IPS-18a (cell line): Measurements from ENCODE around the gene CDK6.

ENCODE experiments used
- H3K27ac ChIP-seq: one replicate; pipeline ENCODE4 v1.5.1; 2013; ENCODE audit warnings: low read length
- H3K27me3 ChIP-seq: one replicate; pipeline ENCODE4 v1.6.1; 2013; ENCODE audit warnings: mild to moderate bottlenecking, low read length; ENCODE audit not compliant: control insufficient read depth, insufficient read depth
- H3K36me3 ChIP-seq: one replicate; pipeline ENCODE4 v1.6.1; 2013; ENCODE audit warnings: low read depth, low read length; ENCODE audit not compliant: control insufficient read depth
- H3K4me1 ChIP-seq: one replicate; pipeline ENCODE4 v1.6.1; 2013; ENCODE audit warnings: low read depth, low read length; ENCODE audit not compliant: control insufficient read depth
- H3K4me3 ChIP-seq: one replicate; pipeline ENCODE4 v1.5.1; 2013; ENCODE audit warnings: low read length
- H3K9ac ChIP-seq: one replicate; pipeline ENCODE4 v1.6.1; 2013; ENCODE audit warnings: mild to moderate bottlenecking, low read length, moderate library complexity
- H3K9me3 ChIP-seq: one replicate; pipeline ENCODE4 v1.6.1; 2013; ENCODE audit warnings: low read depth, low read length; ENCODE audit not compliant: control insufficient read depth

The CDK6 gene

GRCh38 chr7:92740134-92740533 lies 96.2 kb downstream of the CDK6 start:
- no peak overlapping the region for H3K4me3 ChIP-seq

GRCh38 chr7:92739091-92739490 lies 97.3 kb downstream of the CDK6 start:
- no peak overlapping the region for H3K4me3 ChIP-seq
- no peaks in the 10 kb centered on the region for H3K27me3 ChIP-seq
- peaks cover 5% of the 10 kb centered on the region for H3K4me1 ChIP-seq
- H3K9me3 ChIP-seq, result no peaks in the 10 kb centered on the region
- H3K9ac ChIP-seq, result no peak overlapping the region
- H3K36me3 ChIP-seq, result no peaks in the 10 kb centered on the region
- no peak overlapping the region for H3K27ac ChIP-seq

More at GRCh38 chr7:92740134-92740533, 96.2 kb downstream of the CDK6 start:
- H3K9me3 ChIP-seq, result no peaks in the 10 kb centered on the region
- no peaks in the 10 kb centered on the region for H3K27me3 ChIP-seq
- H3K9ac ChIP-seq, result no peak overlapping the region
- no peaks in the 10 kb centered on the region for H3K36me3 ChIP-seq
- no peak overlapping the region for H3K27ac ChIP-seq
- peaks cover 5% of the 10 kb centered on the region for H3K4me1 ChIP-seq

- Histone ChIP-seq H3K27me3 (no peaks in the 10 kb centered on the region), H3K4me3 (no peak overlapping the region), H3K9ac (no peak overlapping the region), H3K9me3 (no peaks in the 10 kb centered on the region), H3K4me1 (peaks cover 5% of the 10 kb centered on the region), H3K36me3 (no peaks in the 10 kb centered on the region), H3K27ac (no peak overlapping the region)
Measured at GRCh38 chr7:92737706-92738105, 98.7 kb downstream of the CDK6 start.

GRCh38 chr7:92736870-92737269 lies 99.5 kb downstream of the CDK6 start:
- peaks cover 5% of the 10 kb centered on the region for H3K4me1 ChIP-seq
- no peaks in the 10 kb centered on the region for H3K9me3 ChIP-seq
- H3K27me3 ChIP-seq, result no peaks in the 10 kb centered on the region
- H3K27ac ChIP-seq, result no peak overlapping the region
- no peak overlapping the region for H3K9ac ChIP-seq
- H3K4me3 ChIP-seq, result no peak overlapping the region
- no peaks in the 10 kb centered on the region for H3K36me3 ChIP-seq

- Histone ChIP-seq H3K36me3 (no peaks in the 10 kb centered on the region), H3K9me3 (no peaks in the 10 kb centered on the region), H3K4me1 (peaks cover under 1% of the 10 kb centered on the region), H3K27me3 (no peaks in the 10 kb centered on the region), H3K4me3 (no peak overlapping the region), H3K9ac (no peak overlapping the region), H3K27ac (no peak overlapping the region)
Measured at GRCh38 chr7:92735707-92736106, 100.7 kb downstream of the CDK6 start.

- no peak overlapping the region for H3K27ac ChIP-seq
- H3K4me1 ChIP-seq, result no peaks in the 10 kb centered on the region
- H3K9me3 ChIP-seq, result no peaks in the 10 kb centered on the region
- no peaks in the 10 kb centered on the region for H3K36me3 ChIP-seq
- no peaks in the 10 kb centered on the region for H3K27me3 ChIP-seq
- no peak overlapping the region for H3K4me3 ChIP-seq
- no peak overlapping the region for H3K9ac ChIP-seq
Measured at GRCh38 chr7:92732316-92733036, 103.9 kb downstream of the CDK6 start.

GRCh38 chr7:92731335-92732063 lies 104.9 kb downstream of the CDK6 start:
- Histone ChIP-seq H3K27me3 (no peaks in the 10 kb centered on the region), H3K9ac (no peak overlapping the region), H3K27ac (no peak overlapping the region), H3K4me1 (no peaks in the 10 kb centered on the region), H3K36me3 (no peaks in the 10 kb centered on the region), H3K4me3 (no peak overlapping the region), H3K9me3 (no peaks in the 10 kb centered on the region)

GRCh38 chr7:92730808-92731207 lies 105.6 kb downstream of the CDK6 start:
- no peak overlapping the region for H3K27ac ChIP-seq
- no peaks in the 10 kb centered on the region for H3K36me3 ChIP-seq
- no peaks in the 10 kb centered on the region for H3K9me3 ChIP-seq

GRCh38 chr7:92729751-92730150 lies 106.6 kb downstream of the CDK6 start:
- Histone ChIP-seq H3K4me1 (no peaks in the 10 kb centered on the region), H3K9me3 (no peaks in the 10 kb centered on the region), H3K27ac (no peak overlapping the region), H3K9ac (no peak overlapping the region), H3K36me3 (no peaks in the 10 kb centered on the region), H3K4me3 (no peak overlapping the region), H3K27me3 (no peaks in the 10 kb centered on the region)

More at GRCh38 chr7:92730808-92731207, 105.6 kb downstream of the CDK6 start:
- Histone ChIP-seq H3K27me3 (no peaks in the 10 kb centered on the region), H3K9ac (no peak overlapping the region), H3K4me1 (no peaks in the 10 kb centered on the region), H3K4me3 (no peak overlapping the region)

GRCh38 chr7:92729172-92729571 lies 107.2 kb downstream of the CDK6 start:
- H3K4me3 ChIP-seq, result no peak overlapping the region
- H3K9ac ChIP-seq, result no peak overlapping the region
- H3K27ac ChIP-seq, result no peak overlapping the region
- peaks cover 3% of the 10 kb centered on the region for H3K4me1 ChIP-seq
- no peaks in the 10 kb centered on the region for H3K9me3 ChIP-seq
- no peaks in the 10 kb centered on the region for H3K36me3 ChIP-seq
- H3K27me3 ChIP-seq, result no peaks in the 10 kb centered on the region

- Histone ChIP-seq H3K27me3 (peaks cover 6% of the 10 kb centered on the region), H3K27ac (no peak overlapping the region), H3K4me1 (peaks cover 15% of the 10 kb centered on the region), H3K9me3 (no peaks in the 10 kb centered on the region), H3K4me3 (no peak overlapping the region), H3K36me3 (no peaks in the 10 kb centered on the region), H3K9ac (no peak overlapping the region)
Measured at GRCh38 chr7:92727755-92728154, 108.6 kb downstream of the CDK6 start.
